OCI-LY1 (cell line): ENCODE measurements around the gene SCTR.

Source experiments
- H2AFZ ChIP-seq: fragments of 200-600 bp; sonication (generic), shearing (Covaris generic); 2 replicates; pipeline ENCODE4 v1.6.0; 2014; ENCODE audit warnings: antibody characterized with exemption, mild to moderate bottlenecking, low read length
- H3F3A ChIP-seq: fragments of 200-600 bp; sonication (generic), shearing (Covaris generic); 2 replicates; pipeline ENCODE4 v1.6.0; 2014; ENCODE audit warnings: mild to moderate bottlenecking, antibody characterized with exemption, low read length, moderate library complexity; ENCODE audit not compliant: insufficient read depth
- H3K27ac ChIP-seq: fragments of 200-600 bp; sonication (generic); 2 replicates; pipeline ENCODE4 v1.5.1; 2014; ENCODE audit warnings: low read length, mixed run types, mild to moderate bottlenecking, low read depth; ENCODE audit not compliant: poor library complexity, severe bottlenecking
- H3K27me3 ChIP-seq: fragments of 200-600 bp; sonication (generic); 2 replicates; pipeline ENCODE4 v1.6.0; 2014; ENCODE audit warnings: antibody characterized with exemption, mild to moderate bottlenecking, low read length, moderate library complexity; ENCODE audit not compliant: insufficient read depth
- H3K36me3 ChIP-seq: fragments of 200-600 bp; sonication (generic); 2 replicates; pipeline ENCODE4 v1.6.1; 2014; ENCODE audit warnings: mild to moderate bottlenecking, antibody characterized with exemption, low read length, moderate library complexity, mixed read lengths; ENCODE audit not compliant: insufficient read depth
- H3K4me1 ChIP-seq: fragments of 200-600 bp; sonication (generic); 2 replicates; pipeline ENCODE4 v1.5.1; 2014; ENCODE audit warnings: mild to moderate bottlenecking, low read length, moderate library complexity; ENCODE audit not compliant: insufficient read depth, severe bottlenecking
- H3K4me2 ChIP-seq: fragments of 200-600 bp; sonication (generic), shearing (Covaris generic); 2 replicates; pipeline ENCODE4 v1.6.1; 2014; ENCODE audit warnings: low read length
- H3K4me3 ChIP-seq: fragments of 200-600 bp; sonication (generic); 2 replicates; pipeline ENCODE4 v1.5.1; 2014; ENCODE audit warnings: low read length, low read depth, mild to moderate bottlenecking, mixed read lengths; ENCODE audit not compliant: poor library complexity, severe bottlenecking
- H3K79me2 ChIP-seq: fragments of 200-600 bp; shearing (Covaris generic); 2 replicates; pipeline ENCODE4 v1.6.1; 2016; ENCODE audit warnings: mixed run types, low read length, mixed read lengths; ENCODE audit not compliant: insufficient read depth
- H3K9ac ChIP-seq: fragments of 200-600 bp; sonication (generic), shearing (Covaris generic); 2 replicates; pipeline ENCODE4 v1.6.1; 2014; ENCODE audit warnings: mild to moderate bottlenecking, low read length, mixed read lengths
- H3K9me2 ChIP-seq: fragments of 200-600 bp; sonication (generic), shearing (Covaris generic); 2 replicates; pipeline ENCODE4 v1.6.1; 2014; ENCODE audit warnings: low read depth, mild to moderate bottlenecking, low read length, mixed read lengths
- H3K9me3 ChIP-seq: fragments of 200-600 bp; shearing (Covaris generic); 2 replicates; pipeline ENCODE4 v1.6.1; 2014; ENCODE audit warnings: low read length, mixed read lengths
- H4K20me1 ChIP-seq: fragments of 200-600 bp; sonication (generic), shearing (Covaris generic); 2 replicates; pipeline ENCODE4 v1.6.0; 2016; ENCODE audit warnings: mild to moderate bottlenecking, low read length; ENCODE audit not compliant: insufficient read depth
- CTCF ChIP-seq: fragments of 200-600 bp; sonication (generic), shearing (Covaris generic); IDR thresholded peaks from 2 replicates; pipeline ENCODE4 v1.5.1; 2017; ENCODE audit warnings: mild to moderate bottlenecking, antibody characterized with exemption, low read length, moderate library complexity, mixed read lengths
- EZH2 ChIP-seq: fragments of 200-600 bp; sonication (generic), shearing (Covaris generic); IDR thresholded peaks from 2 replicates; pipeline ENCODE4 v1.8.0; 2017; ENCODE audit warnings: borderline replicate concordance, mixed run types, mild to moderate bottlenecking, antibody characterized with exemption, low read length, moderate library complexity, mixed read lengths

SCTR gene

GRCh38 chr2:119517433-119517832 is 6.8 kb downstream of the SCTR start:
- H3F3A ChIP-seq, result no peaks in the 10 kb centered on the region
- no peaks in the 10 kb centered on the region for H3K79me2 ChIP-seq
- no peak overlapping the region for H3K4me3 ChIP-seq
- H3K27me3 ChIP-seq, result no peaks in the 10 kb centered on the region
- H3K9me2 ChIP-seq, result no peaks in the 10 kb centered on the region
- no peaks in the 10 kb centered on the region for H3K9me3 ChIP-seq
- TF ChIP-seq CTCF (peak; percentile 79), EZH2 (no peak)
- no peaks in the 10 kb centered on the region for H3K4me1 ChIP-seq
- no peaks in the 10 kb centered on the region for H4K20me1 ChIP-seq
- H2AFZ ChIP-seq, result no peak overlapping the region
- no peak overlapping the region for H3K9ac ChIP-seq
- H3K4me2 ChIP-seq, result no peak overlapping the region
- no peaks in the 10 kb centered on the region for H3K36me3 ChIP-seq
- no peak overlapping the region for H3K27ac ChIP-seq

DNA sequence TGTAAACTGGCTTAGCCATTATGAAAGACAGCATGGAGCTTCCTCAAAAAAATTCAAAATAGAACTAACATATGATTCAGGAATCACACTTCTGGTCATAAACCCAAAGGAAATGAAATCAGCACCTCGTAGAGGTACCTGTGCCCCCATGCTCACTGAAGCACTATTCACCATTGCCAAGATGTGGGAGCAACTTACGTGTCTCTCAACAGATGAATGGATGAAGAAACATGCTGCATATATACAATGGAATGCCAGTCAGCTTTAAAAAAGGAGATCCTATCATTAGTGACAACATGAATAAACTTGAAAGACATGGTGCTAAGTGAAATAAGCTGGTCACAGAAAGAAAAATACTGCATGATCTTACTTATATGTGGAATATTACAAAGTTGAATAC is 8.2 kb downstream of the SCTR start:
- H3K9ac ChIP-seq, result no peak overlapping the region
- no peak overlapping the region for H2AFZ ChIP-seq
- TF ChIP-seq EZH2, result no peak
- TF ChIP-seq CTCF, result no peak
- H3K36me3 ChIP-seq, result no peaks in the 10 kb centered on the region
- no peak overlapping the region for H3K4me2 ChIP-seq
- H3K27me3 ChIP-seq, result no peaks in the 10 kb centered on the region
- H3K4me3 ChIP-seq, result no peak overlapping the region
- H3F3A ChIP-seq, result no peaks in the 10 kb centered on the region
- no peaks in the 10 kb centered on the region for H4K20me1 ChIP-seq
- no peaks in the 10 kb centered on the region for H3K9me3 ChIP-seq
- no peak overlapping the region for H3K27ac ChIP-seq
- no peaks in the 10 kb centered on the region for H3K9me2 ChIP-seq
- no peaks in the 10 kb centered on the region for H3K79me2 ChIP-seq
- H3K4me1 ChIP-seq, result no peaks in the 10 kb centered on the region

- no peaks in the 10 kb centered on the region for H3K36me3 ChIP-seq
- H3K9me2 ChIP-seq, result no peaks in the 10 kb centered on the region
- no peaks in the 10 kb centered on the region for H4K20me1 ChIP-seq
- H3K9me3 ChIP-seq, result no peaks in the 10 kb centered on the region
- TF ChIP-seq EZH2, result no peak
- no peaks in the 10 kb centered on the region for H3K79me2 ChIP-seq
- no peak overlapping the region for H3K4me2 ChIP-seq
- H3K27ac ChIP-seq, result no peak overlapping the region
- H3F3A ChIP-seq, result no peaks in the 10 kb centered on the region
- H2AFZ ChIP-seq, result no peak overlapping the region
- no peak overlapping the region for H3K4me3 ChIP-seq
- H3K27me3 ChIP-seq, result no peaks in the 10 kb centered on the region; the same call in 1 of the 2 replicates
- no peak overlapping the region for H3K9ac ChIP-seq
- H3K4me1 ChIP-seq, result no peaks in the 10 kb centered on the region
Measured at GRCh38 chr2:119513832-119514231, 10.5 kb downstream of the SCTR start.

- Histone ChIP-seq H3K27ac (no peak overlapping the region), H3K36me3 (no peaks in the 10 kb centered on the region), H3K4me2 (no peak overlapping the region), H3K9me3 (no peaks in the 10 kb centered on the region), H3K27me3 (no peaks in the 10 kb centered on the region; the same call in 1 of the 2 replicates), H3F3A (no peaks in the 10 kb centered on the region), H3K9ac (no peak overlapping the region), H4K20me1 (no peaks in the 10 kb centered on the region), H3K4me3 (no peak overlapping the region), H3K9me2 (no peaks in the 10 kb centered on the region), H2AFZ (no peak overlapping the region), H3K79me2 (no peaks in the 10 kb centered on the region), H3K4me1 (no peaks in the 10 kb centered on the region)
- TF ChIP-seq CTCF, result no peak
- no peak for TF ChIP-seq EZH2
Measured at GRCh38 chr2:119512946-119513345, 11.3 kb downstream of the SCTR start.
